K562 (cell line): Measurements from ENCODE around the gene SUOX. TPM values are rescaled to one million over a fixed set of nuclear protein-coding genes. Genes with fewer than 3 reads are reported as not detected.
A peak's percentile ranks its signal among the peaks of the same experiment; 100 is the strongest.

ENCODE experiments used
- ATF1 ChIP-seq, 2 experiments: fragments of 450-650 bp in 1 of 2; IDR thresholded peaks; 2 replicates each; pipeline ENCODE4 v1.6.1; 2016; ENCODE audit warnings: missing compliant biosample characterization in 1 of 2, missing genetic modification characterization in 1 of 2
- EP300 ChIP-seq: IDR thresholded peaks from 2 replicates; pipeline ENCODE4 v1.6.1; 2012; ENCODE audit warnings: low read length, improper control_type of control experiment
- MEF2D ChIP-seq: conservative IDR thresholded peaks from 2 replicates; pipeline ENCODE4 v1.6.1; 2016; ENCODE audit warnings: low read depth, missing genetic modification characterization, missing compliant biosample characterization
- MGA ChIP-seq: fragments of 450-650 bp; IDR thresholded peaks from 2 replicates; pipeline ENCODE4 v1.6.1; 2016; ENCODE audit warnings: mild to moderate bottlenecking, moderate library complexity
- MTA2 ChIP-seq: fragments of 450-650 bp; IDR thresholded peaks from 2 replicates; pipeline ENCODE4 v1.6.1; 2016; ENCODE audit warnings: low read depth
- MTA3 ChIP-seq: fragments of 450-650 bp; formaldehyde crosslinking; IDR thresholded peaks from 2 replicates; pipeline ENCODE4 v1.6.1; 2017; ENCODE audit warnings: mild to moderate bottlenecking, borderline replicate concordance
- NCOR1 ChIP-seq: fragments of 450-650 bp; IDR thresholded peaks from 2 replicates; pipeline ENCODE4 v1.6.1; 2016; ENCODE audit warnings: mild to moderate bottlenecking, moderate library complexity
- RFX5 ChIP-seq: IDR thresholded peaks from 2 replicates; pipeline ENCODE4 v1.6.1; 2011; ENCODE audit warnings: low read depth, mild to moderate bottlenecking, improper control_type of control experiment, low read length
- SMAD2 ChIP-seq: fragments of 150-350 bp; IDR thresholded peaks from 2 replicates; pipeline ENCODE4 v1.6.1; 2014; ENCODE audit warnings: low read depth, mild to moderate bottlenecking, low read length
- ZNF586 ChIP-seq: fragments of 450-650 bp; formaldehyde crosslinking; conservative IDR thresholded peaks from 2 replicates; pipeline ENCODE4 v1.4.0; 2020; ENCODE audit warnings: mild to moderate bottlenecking, moderate library complexity
- polyA plus RNA-seq, 8 experiments: library from polyadenylated mRNA; depleted of rRNA in 4 of 8; stranded (reverse) in 5 of 8; unstranded in 3 of 8; fragments of >200 nt; fragmentation: Nextera tagmentation in 2 of 8; fragmentation: Illumina TruSeq in 1 of 8; extraction: Ambion mirVana in 2 of 8; extraction: Trizol in 1 of 8; gene quantifications; 2 replicates each; pipeline versions ENCODE4 v1.2.1 to v1.2.3, GENCODE V29; 2011 to 2014; ENCODE audit warnings: inconsistent platforms in 1 of 8, missing spikeins in 1 of 8
- total RNA-seq, 7 experiments: library from RNA; depleted of rRNA in 6 of 7; stranded (reverse); fragments of >200 nt in 6 of 7; fragmentation: Illumina TruSeq in 2 of 7; extraction: Trizol in 2 of 7; gene quantifications; 2 replicates each; pipeline versions ENCODE4 v1.2.1 to v1.2.3, GENCODE V29; 2011 to 2021; ENCODE audit warnings: low replicate concordance in 1 of 7
- TF ChIP-seq, protein P1 (sequence below): fragments of 450-650 bp; IDR thresholded peaks from 2 replicates; pipeline ENCODE4 v1.6.1; 2018; ENCODE audit not compliant: partially characterized antibody
- TF ChIP-seq, protein P2 (sequence below): fragments of 450-650 bp; IDR thresholded peaks from 2 replicates; pipeline ENCODE4 v1.7.0; 2016; ENCODE audit warnings: borderline replicate concordance

The SUOX gene
- total and polyA plus RNA-seq, 9 of the 15 experiments (the other 6 are each of a cell fraction or from before 2014, with no cell fraction given), result 9.2 to 39.7 (median 25.4) TPM

DNA sequence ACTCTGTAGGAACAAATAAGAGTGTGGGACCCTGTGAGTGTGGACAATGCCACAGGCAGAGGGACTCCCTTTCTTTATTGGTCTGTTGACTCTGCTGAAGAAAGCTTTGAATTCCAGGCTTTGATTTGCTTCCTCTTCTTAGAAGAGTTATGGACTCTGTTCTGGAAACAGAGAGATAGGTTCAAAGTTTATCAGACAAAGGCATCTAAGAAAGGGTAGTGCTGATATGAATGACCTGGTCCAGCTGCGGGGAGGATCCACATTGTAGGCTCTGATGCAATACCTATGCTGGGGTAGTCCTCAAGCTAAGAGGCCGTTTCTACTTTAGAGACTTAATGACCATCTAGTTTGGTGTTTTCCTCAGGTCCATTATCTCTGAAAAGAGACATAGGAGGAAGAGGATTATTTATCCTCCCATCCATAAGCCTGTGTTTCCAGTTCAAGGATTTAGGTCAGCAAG lies 13.1 kb downstream of the SUOX start (continued):
- no peak for TF ChIP-seq MGA
- TF ChIP-seq, protein P1, sequence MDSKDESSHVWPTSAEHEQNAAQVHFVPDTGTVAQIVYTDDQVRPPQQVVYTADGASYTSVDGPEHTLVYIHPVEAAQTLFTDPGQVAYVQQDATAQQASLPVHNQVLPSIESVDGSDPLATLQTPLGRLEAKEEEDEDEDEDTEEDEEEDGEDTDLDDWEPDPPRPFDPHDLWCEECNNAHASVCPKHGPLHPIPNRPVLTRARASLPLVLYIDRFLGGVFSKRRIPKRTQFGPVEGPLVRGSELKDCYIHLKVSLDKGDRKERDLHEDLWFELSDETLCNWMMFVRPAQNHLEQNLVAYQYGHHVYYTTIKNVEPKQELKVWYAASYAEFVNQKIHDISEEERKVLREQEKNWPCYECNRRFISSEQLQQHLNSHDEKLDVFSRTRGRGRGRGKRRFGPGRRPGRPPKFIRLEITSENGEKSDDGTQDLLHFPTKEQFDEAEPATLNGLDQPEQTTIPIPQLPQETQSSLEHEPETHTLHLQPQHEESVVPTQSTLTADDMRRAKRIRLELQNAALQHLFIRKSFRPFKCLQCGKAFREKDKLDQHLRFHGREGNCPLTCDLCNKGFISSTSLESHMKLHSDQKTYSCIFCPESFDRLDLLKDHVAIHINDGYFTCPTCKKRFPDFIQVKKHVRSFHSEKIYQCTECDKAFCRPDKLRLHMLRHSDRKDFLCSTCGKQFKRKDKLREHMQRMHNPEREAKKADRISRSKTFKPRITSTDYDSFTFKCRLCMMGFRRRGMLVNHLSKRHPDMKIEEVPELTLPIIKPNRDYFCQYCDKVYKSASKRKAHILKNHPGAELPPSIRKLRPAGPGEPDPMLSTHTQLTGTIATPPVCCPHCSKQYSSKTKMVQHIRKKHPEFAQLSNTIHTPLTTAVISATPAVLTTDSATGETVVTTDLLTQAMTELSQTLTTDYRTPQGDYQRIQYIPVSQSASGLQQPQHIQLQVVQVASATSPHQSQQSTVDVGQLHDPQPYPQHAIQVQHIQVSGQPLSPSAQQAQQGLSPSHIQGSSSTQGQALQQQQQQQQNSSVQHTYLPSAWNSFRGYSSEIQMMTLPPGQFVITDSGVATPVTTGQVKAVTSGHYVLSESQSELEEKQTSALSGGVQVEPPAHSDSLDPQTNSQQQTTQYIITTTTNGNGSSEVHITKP, result no peak
- no peak; the same call in 1 of the 2 replicates for TF ChIP-seq MTA3
- TF ChIP-seq SMAD2, result no peak
- no peak for TF ChIP-seq RFX5
- TF ChIP-seq EP300, result peak; percentile 75
- TF ChIP-seq ZNF586 (CRISPR knock-in tag), result no peak
- TF ChIP-seq MEF2D (tag), result no peak
- TF ChIP-seq MTA2, result no peak
- TF ChIP-seq, protein P2, sequence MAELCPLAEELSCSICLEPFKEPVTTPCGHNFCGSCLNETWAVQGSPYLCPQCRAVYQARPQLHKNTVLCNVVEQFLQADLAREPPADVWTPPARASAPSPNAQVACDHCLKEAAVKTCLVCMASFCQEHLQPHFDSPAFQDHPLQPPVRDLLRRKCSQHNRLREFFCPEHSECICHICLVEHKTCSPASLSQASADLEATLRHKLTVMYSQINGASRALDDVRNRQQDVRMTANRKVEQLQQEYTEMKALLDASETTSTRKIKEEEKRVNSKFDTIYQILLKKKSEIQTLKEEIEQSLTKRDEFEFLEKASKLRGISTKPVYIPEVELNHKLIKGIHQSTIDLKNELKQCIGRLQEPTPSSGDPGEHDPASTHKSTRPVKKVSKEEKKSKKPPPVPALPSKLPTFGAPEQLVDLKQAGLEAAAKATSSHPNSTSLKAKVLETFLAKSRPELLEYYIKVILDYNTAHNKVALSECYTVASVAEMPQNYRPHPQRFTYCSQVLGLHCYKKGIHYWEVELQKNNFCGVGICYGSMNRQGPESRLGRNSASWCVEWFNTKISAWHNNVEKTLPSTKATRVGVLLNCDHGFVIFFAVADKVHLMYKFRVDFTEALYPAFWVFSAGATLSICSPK, result no peak
- TF ChIP-seq NCOR1, result peak; percentile 27; the same call in 1 of the 2 replicates
- no peak for TF ChIP-seq ATF1 (CRISPR knock-in tag; IDR thresholded peaks at IDR 0.05)
- TF ChIP-seq ATF1 (tag; IDR thresholded peaks at IDR 0.05), result no peak
